Tibial artery (tissue), 4 donors: ENCODE results near the gene CEP126.

Experiments
- DNase-seq, 2 donors: peaks; one replicate each; pipeline ENCODE4 v3.0.0-alpha.2; 2019
- H3K27ac ChIP-seq, 2 donors: fragments of 200-600 bp; sonication (generic) in 1 of 2; 1 replicate in 1 of 2; 2 replicates in 1 of 2; pipeline ENCODE4 v1.5.1; 2018 to 2019; ENCODE audit warnings: mild to moderate bottlenecking in 1 of 2
- H3K27me3 ChIP-seq, 2 donors: fragments of 200-600 bp; sonication (generic) in 1 of 2; one replicate each; pipeline versions ENCODE4 v1.5.1 to v1.6.0; 2016 to 2019
- H3K36me3 ChIP-seq, 3 donors: fragments of 200-600 bp; sonication (generic) in 2 of 3; one replicate each; pipeline ENCODE4 v1.5.1; 2016 to 2019; ENCODE audit warnings: mild to moderate bottlenecking in 2 of 3
- H3K4me1 ChIP-seq, 4 donors: fragments of 200-600 bp; sonication (generic) in 2 of 4; 1 replicate in 3 of 4; 2 replicates in 1 of 4; pipeline ENCODE4 v1.5.1; 2016 to 2019
- H3K4me3 ChIP-seq, 2 donors: fragments of 200-600 bp; sonication (generic) in 1 of 2; 1 replicate in 1 of 2; 2 replicates in 1 of 2; pipeline ENCODE4 v1.5.1; 2018 to 2019; ENCODE audit warnings: mild to moderate bottlenecking in 2 of 2
- H3K9me3 ChIP-seq, 3 donors: fragments of 200-600 bp; sonication (generic) in 1 of 3; one replicate each; pipeline ENCODE4 v1.5.1; 2016 to 2019
- intact Hi-C: fragments of 100-400 bp; cut with DNase I; formaldehyde crosslinking; loops from one replicate; pipeline ENCODE4 v1.15.0; 2023; ENCODE audit warnings: low total_unique reads
- TF ChIP-seq, protein P1 (sequence below), 2 experiments: fragments of 200-600 bp in 1 of 2; fragments of 450-650 bp in 1 of 2; IDR thresholded peaks; one replicate each; pipeline ENCODE4 v1.5.1; 2017 to 2019; ENCODE audit warnings: antibody characterized with exemption in 2 of 2, mild to moderate bottlenecking in 1 of 2, moderate library complexity in 1 of 2

CEP126 gene

GRCh38 chr11:102004220-102004619 lies 89.4 kb downstream of the CEP126 start:
- no peaks in the 10 kb centered on the region for H3K9me3 ChIP-seq
- no peaks in the 10 kb centered on the region for H3K27me3 ChIP-seq
- no peak for DNase-seq
- intact Hi-C loops: no loop called here
- no peak overlapping the region for H3K27ac ChIP-seq
- H3K36me3 ChIP-seq: peaks cover 0 to 12% (median 0%) of the 10 kb centered on the region in 3 donors
- no peak overlapping the region for H3K4me3 ChIP-seq
- TF ChIP-seq, protein P1, sequence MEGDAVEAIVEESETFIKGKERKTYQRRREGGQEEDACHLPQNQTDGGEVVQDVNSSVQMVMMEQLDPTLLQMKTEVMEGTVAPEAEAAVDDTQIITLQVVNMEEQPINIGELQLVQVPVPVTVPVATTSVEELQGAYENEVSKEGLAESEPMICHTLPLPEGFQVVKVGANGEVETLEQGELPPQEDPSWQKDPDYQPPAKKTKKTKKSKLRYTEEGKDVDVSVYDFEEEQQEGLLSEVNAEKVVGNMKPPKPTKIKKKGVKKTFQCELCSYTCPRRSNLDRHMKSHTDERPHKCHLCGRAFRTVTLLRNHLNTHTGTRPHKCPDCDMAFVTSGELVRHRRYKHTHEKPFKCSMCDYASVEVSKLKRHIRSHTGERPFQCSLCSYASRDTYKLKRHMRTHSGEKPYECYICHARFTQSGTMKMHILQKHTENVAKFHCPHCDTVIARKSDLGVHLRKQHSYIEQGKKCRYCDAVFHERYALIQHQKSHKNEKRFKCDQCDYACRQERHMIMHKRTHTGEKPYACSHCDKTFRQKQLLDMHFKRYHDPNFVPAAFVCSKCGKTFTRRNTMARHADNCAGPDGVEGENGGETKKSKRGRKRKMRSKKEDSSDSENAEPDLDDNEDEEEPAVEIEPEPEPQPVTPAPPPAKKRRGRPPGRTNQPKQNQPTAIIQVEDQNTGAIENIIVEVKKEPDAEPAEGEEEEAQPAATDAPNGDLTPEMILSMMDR (IDR thresholded peaks at IDR 0.05): no peak
- peaks cover 0 to 3% (median 0%) of the 10 kb centered on the region in 4 donors for H3K4me1 ChIP-seq

DNA sequence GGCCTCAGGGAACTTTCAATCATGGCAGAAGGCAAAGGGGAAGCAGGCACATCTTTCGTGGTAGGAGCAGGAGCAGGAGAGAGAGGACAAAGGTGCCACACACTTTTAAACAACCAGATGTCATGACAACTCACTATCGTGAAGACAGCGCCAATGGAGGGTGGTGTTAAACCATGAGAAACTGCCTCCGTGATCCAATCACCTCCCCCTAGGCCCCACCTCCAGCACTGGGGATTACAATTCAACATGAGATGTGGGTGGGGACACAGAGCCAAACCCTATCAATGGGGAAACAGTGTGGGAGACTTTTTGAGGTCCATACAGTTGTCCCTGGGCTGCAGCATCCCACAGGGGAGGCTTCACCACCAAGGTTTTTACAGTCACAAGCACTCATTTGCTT lies 90.5 kb downstream of the CEP126 start:
- Histone ChIP-seq H3K4me3 (no peak overlapping the region), H3K27me3 (no peaks in the 10 kb centered on the region), H3K27ac (no peak overlapping the region), H3K4me1 (peaks cover 0 to 3% (median 0%) of the 10 kb centered on the region in 4 donors), H3K9me3 (no peaks in the 10 kb centered on the region), H3K36me3 (peaks cover 0 to 7% (median 0%) of the 10 kb centered on the region in 3 donors)
- TF ChIP-seq, protein P1 (IDR thresholded peaks at IDR 0.05): no peak
- intact Hi-C loops: loop anchor here (5.0 kb wide), 1 partner anchor 143 kb away; no protein-coding TSS in a partner anchor
- DNase-seq: no peak

DNA sequence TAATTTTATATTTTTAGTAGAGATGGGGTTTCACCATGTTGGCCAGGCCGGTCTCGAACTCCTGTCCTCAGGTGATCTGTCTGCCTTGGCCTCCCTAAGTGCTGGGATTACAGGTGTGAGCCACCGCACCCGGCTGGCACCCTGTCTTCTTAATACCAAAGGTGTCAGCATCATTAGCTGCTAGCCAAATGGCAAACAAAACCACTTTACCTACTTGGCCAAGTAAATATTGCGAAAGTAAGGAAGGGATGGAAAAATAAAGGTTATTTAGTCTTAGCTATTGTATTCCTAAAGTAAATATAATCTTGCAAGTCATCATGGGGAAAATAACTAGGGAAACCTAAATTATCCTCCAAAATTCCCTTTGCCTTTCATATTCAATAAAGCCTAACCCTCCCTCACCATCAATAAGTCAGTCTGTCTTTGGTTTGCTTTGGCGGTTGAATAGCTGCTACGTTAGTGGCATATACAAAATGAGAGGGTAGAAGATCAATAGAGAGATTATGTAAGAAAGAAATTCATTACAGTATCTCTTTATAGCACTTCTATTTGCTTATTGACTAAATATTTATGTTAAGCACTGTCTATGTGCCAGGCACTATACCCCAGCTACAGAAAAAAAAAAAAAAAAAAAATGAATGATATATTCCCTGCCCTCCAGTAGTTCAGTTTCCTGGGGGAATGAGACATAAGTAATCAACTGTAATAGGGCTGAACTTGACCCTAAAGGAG lies 92.2 kb downstream of the CEP126 start:
- H3K4me3 ChIP-seq: no peak overlapping the region
- H3K36me3 ChIP-seq: peaks cover 0 to 5% (median 0%) of the 10 kb centered on the region in 3 donors
- H3K4me1 ChIP-seq: peaks cover 0 to 18% (median 7%) of the 10 kb centered on the region in 4 donors
- no peak overlapping the region for H3K27ac ChIP-seq
- H3K27me3 ChIP-seq: no peaks in the 10 kb centered on the region
- no peak for DNase-seq
- no peaks in the 10 kb centered on the region for H3K9me3 ChIP-seq
- intact Hi-C loops: loop anchor here (5.0 kb wide), 1 partner anchor 145 kb away; no protein-coding TSS in a partner anchor
- TF ChIP-seq, protein P1 (IDR thresholded peaks at IDR 0.05): no peak

DNA sequence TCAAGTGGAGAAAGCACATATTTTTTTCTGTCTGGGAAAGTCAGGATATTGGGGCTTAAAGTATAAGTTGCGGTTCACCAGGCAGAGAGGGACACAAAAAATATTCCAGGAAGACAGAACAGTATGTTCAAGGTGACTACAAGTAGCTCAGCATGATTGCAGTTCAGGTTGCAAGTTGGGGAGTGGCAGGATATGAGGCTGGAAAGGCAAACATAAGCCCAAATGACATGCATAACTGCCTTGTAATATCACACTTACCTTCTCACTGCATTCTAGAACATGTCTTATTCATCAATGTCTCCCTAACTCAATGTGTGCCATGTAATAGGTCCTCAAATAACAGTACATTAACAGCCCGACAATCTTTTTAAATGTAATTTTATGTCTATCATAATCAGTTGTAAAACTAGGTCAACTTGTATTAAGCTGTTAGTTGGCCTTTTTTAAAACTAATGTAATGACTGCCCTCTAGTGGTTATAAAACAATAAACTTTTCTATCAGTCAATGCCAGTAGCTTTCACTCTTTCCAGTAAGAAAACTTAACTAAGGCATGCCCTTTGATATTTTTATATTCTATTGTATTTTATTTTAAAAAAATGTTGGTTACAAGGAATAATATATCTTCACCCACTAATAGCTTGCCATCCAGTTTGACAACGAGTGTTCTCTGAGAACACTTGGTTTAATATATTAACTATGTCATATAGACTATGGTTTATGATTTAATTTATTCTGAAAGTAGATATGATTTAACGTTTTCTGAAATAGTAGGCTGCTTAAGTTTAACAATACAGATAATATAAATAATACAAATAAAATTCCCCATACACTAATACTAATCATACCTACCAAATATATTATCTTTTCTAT lies 93.0 kb downstream of the CEP126 start:
- H3K27me3 ChIP-seq: no peaks in the 10 kb centered on the region
- no peaks in the 10 kb centered on the region for H3K9me3 ChIP-seq
- TF ChIP-seq, protein P1 (IDR thresholded peaks at IDR 0.05): peak; percentile 43 to 60
- H3K27ac ChIP-seq: peak overlapping the region in 1 of 2 donors; percentile 29
- peaks cover 0 to 21% (median 7%) of the 10 kb centered on the region in 4 donors for H3K4me1 ChIP-seq
- DNase-seq: no peak
- intact Hi-C loops: loop anchor here (5.0 kb wide), 1 partner anchor 146 kb away; no protein-coding TSS in a partner anchor
- no peak overlapping the region for H3K4me3 ChIP-seq
- no peaks in the 10 kb centered on the region for H3K36me3 ChIP-seq

DNA sequence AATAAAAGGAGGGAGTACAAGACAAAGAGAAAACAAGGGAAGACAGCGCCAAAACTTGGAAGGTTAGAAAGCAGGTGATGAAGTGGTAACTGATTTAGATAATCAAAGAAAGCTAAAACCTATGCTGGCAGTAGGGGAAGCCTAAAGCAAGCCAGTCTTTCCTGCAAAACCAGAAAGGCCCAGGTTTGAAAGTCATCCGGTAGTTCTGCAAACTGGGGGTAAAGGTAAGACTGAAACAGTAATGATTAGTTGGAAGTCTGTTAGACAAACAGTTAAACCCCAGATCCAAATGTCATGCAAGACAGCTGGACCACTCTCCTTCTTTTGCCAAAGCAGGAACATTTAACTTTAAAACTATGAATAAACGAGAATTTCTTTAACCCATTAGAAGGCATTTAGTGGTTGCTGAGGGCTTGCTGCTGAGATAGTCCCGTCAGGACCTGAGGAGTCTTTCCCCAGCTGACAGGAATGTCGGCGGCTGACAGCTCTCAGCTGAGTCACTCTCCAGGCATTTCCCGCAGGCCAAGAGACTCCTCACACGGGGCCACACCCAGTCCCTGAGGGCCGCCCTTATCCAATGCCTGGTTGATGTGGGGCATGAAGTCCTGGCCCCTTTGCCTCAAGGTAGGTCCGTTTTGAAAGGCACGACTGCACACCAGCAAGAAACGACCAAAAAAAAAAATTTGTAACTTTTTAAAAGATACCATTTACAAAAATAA lies 96.1 kb downstream of the CEP126 start:
- Histone ChIP-seq H3K9me3 (no peaks in the 10 kb centered on the region), H3K27ac (peak overlapping the region; percentile 38 to 57), H3K4me3 (no peak overlapping the region), H3K36me3 (no peaks in the 10 kb centered on the region), H3K27me3 (no peaks in the 10 kb centered on the region), H3K4me1 (peaks cover 0 to 21% (median 7%) of the 10 kb centered on the region in 4 donors)
- intact Hi-C loops: no loop called here
- TF ChIP-seq, protein P1 (IDR thresholded peaks at IDR 0.05): no peak
- peak; percentile 67 to 76 for DNase-seq
